GM19455 (cell line): ENCODE data around the gene SLC38A6.
A peak's percentile ranks its signal among the peaks of the same experiment; 100 is the strongest.

ENCODE experiments used
- ATAC-seq: cut with Tn5 transposase; IDR thresholded peaks from one replicate; pipeline ENCODE4 v1.9.1; 2021; ENCODE audit not compliant: unreplicated experiment

SLC38A6 gene

DNA sequence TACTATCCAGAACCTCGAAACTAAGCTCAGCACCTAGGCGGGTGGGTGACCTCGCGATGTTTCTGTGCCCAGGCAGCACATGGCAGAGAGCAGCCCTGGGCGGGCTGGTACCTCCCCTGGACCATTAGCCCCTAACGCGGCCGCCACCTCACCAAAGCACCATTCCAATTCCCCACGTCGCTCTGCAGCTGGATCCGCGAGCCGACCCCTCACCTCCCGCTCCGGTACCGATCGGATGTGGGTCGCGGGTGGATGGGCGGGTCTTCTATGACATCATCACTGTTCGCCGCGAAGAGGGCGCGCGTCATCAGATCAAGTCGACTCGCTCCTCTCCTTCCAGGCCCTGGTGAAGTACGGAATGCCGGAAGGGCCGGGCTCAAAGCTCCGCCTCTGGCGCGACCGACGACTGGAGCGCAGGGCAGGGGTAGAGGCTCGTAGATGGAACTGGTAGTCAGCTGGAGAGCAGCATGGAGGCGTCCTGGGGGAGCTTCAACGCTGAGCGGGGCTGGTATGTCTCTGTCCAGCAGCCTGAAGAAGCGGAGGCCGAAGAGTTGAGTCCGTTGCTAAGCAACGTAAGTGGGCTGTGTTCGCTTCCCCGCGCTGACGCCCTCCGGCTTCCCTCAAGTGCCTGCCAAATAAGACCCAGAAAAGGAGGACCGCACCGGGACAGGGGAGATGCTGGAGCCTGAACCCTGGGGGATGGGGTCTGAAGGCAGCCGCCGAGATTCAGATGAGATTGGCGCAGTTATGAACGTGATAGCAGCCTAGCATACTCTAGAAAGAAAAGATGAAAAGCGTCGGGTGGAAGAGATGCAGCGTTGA lies at the start of gene SLC38A6, which contains the start of gene TRMT5:
TSS of gene SLC38A6 (plus strand) at position 435 of the 822 bp plus-strand sequence. CDS start at position 468, 33 bp downstream.
TSS of gene TRMT5 (minus strand) at position 269 of the 822 bp plus-strand sequence. CDS start at position 163, 106 bp downstream.
- ATAC-seq = peak; percentile 86

DNA sequence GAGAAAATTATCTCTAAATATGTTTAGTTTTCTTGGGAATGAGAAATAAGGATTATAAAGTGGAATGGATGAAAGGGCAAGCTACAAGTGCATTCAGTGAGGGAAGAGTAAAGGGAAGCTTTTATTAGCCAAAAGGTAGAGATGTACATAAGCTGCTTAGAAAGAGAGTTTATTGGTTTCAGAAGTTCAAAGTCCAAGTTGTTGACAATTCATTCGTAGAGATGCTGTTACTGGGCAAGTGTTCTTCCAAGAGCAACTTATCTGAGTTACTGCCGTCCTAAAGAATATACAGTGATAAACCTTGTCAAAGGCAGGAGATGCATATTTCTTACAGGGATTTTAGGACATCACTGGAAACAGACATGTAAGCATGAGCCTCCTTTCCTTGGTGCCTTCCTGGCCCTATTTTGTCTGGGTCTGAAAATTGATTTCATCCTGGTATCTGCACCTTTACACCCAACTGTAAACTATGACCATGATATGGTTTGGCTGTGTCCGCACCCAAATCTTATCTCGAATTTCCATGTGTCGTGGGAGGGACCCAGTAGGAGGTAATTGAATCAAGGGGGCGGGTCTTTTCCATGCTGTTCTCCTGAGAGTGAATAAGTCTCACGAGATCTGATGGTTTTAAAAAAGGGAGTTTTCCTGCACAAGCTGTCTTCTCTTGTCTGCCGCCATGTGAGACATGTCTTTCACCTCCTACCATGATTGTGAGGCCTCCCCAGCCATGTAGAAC lies 47.0 kb upstream of the SLC38A6 start:
- no peak for ATAC-seq

DNA sequence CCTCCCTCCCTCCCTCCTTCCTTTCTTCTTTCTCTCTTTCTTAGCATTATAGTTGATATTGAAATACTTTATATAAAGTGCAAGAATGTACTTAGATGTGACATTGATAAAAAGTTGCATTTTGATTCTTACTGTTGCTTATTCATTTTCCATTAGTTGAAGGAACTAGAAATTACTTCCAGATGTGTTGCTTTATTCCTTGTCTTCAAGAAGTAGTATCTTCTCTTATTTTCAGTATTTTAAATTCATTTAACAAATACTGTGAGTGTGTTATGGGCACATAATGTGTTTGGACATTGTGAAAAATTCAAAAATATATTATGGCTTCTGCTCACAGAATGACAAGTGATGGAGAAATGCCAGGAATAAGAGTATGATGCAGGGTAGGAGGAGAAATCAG lies 45.7 kb upstream of the SLC38A6 start:
- ATAC-seq = no peak

- no peak for ATAC-seq
Observed at GRCh38 chr14:60943637-60944032, 37.4 kb upstream of the SLC38A6 start.

- no peak for ATAC-seq
Observed at GRCh38 chr14:60944204-60944603, 36.8 kb upstream of the SLC38A6 start.

GRCh38 chr14:60945984-60946383 lies 35.1 kb upstream of the SLC38A6 start:
- ATAC-seq = no peak

DNA sequence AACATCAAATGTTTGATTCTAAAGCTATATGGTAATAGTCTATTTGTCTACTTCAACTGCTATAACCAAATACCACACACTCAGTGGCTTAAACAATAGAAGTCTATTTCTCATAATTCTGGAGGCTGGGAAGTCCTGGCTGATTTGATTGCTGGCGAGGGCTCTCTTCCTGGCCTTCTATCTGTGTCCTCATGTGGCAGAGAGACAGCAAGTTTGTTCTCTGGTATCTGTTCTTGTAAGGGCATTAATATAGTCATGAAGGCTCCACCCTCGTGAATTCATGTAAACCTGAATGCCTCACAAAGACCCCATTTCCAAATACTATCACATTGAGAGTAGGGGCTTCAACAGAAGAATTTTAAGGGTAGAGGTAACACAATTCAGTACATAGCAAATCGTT lies 34.3 kb upstream of the SLC38A6 start:
- no peak for ATAC-seq

DNA sequence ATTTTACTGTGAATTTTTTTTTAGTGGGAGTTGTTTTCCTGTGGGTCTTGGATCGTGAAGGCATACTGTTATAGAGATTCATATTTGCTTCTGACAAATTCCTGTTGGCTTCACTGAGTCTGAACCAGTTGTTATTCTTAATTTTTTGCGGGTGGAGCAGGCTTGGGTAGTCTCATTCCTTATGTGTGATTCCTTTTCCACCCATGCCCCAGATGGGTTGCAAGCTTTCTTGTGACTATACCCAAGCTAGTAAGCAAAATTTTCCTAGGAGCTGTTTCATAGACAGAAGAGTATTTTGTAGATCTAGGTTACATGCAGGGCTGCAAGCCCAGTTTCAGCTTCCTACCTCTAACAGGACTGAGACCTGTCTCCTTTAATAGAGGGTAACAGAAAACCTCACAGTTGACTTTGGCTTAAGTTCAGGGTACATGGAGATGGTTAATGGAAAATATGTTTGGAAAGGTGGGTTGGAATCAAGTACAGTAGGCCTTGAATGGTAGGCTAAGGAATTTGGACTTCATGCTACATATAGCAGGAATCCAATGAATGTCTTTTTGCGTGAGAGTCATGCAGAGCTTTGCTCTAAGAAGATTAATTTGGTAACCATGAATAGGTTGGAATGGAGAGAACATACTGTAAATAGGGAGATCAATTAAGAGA lies 29.1 kb upstream of the SLC38A6 start:
- no peak for ATAC-seq

DNA sequence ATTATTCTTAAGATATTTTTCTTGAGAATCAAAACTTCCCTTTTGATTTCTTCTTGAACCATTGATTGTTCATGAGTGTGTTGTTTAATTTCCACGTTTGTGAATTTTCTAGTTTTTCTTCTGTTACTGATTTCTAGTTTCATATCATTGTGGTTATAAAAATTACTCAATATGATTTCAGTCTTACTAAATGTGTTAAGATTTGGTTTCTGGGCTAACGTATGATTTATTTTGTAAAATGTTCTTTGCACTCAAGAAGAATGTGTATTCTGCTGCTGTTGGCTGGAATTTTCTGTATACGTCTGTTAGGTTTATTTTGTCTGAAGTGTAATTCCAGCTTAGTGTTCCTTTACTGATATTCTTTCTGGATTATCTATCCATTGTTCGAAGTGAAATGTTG lies 24.8 kb upstream of the SLC38A6 start:
- ATAC-seq = no peak

GRCh38 chr14:60956632-60957031 lies 24.4 kb upstream of the SLC38A6 start:
- ATAC-seq = no peak

DNA sequence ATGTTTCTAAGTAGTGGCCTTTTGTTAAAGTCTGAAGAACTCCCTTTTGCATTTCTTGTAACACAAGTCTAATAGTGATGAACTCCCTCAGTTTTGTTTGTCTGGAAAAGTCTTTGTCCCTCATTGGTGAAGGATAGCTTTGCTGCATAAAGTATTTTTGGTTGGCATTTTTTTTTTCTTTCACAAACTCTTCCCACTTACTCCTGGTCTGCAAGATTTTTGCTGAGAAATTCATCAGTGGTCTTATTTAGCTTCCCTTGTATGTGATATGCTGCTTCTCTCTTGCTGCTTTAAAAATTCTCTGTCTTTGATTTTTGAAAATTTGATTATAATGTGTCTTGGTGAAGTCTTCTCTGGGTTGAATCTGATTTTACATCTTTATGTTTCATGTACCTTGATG lies 22.9 kb upstream of the SLC38A6 start:
- ATAC-seq = no peak

DNA sequence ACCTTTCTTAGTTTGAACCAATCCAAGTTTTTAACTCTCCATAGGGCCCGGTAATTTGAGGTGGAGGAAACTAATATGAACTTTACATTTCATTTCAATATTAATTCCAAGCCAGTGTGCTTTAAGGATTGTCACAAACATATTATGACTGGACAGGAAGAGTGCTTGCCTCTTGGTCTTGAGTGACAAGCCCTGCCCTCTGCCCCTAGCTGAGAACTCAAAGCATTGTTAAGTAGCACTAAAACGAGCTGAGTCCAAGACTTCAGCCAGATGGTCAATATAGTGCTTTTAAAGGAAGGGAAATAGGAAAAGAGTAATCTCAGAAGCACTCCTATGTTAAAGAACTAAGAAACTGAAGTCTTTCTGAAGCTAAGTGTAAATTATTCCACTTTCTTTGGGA lies 17.3 kb upstream of the SLC38A6 start:
- no peak for ATAC-seq

DNA sequence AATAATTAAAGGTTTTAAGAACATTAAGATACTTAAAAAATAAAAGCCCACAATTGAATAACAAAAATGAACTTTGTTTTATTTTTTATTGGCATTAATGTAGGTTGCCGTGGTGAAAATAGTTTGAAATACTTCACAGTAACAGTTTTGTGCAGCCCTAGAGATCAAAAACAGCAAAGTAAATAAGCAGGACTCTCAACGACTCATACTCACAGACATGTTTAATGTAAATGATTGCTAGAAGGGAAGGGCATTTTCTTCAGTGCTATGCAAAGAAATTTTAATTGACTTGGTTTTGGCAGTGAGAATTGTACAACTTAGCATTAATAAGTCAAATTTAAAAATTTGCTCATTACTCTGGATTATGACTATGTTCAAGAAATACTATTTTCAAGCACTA lies 16.1 kb upstream of the SLC38A6 start:
- ATAC-seq = no peak

DNA sequence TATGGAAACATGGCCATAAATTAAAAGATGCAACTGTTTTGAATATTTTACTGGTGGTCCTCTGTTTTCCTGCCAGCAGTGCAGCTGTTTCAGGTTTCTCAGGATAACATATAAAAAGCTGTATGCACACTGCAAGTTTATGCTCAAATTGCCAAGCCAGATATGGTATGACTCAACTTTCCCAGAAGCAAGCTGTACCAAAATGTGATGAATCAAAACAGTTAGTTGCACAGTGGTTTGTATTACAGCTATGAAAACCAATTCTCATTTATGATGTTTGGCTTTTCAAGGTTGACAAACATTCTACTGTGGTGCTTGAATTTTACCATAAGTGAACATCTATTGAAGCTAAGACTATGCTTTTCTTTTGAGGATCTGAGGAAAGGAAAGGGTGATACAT lies 15.6 kb upstream of the SLC38A6 start:
- no peak for ATAC-seq

GRCh38 chr14:60968099-60968498 lies 12.9 kb upstream of the SLC38A6 start:
- ATAC-seq = no peak

DNA sequence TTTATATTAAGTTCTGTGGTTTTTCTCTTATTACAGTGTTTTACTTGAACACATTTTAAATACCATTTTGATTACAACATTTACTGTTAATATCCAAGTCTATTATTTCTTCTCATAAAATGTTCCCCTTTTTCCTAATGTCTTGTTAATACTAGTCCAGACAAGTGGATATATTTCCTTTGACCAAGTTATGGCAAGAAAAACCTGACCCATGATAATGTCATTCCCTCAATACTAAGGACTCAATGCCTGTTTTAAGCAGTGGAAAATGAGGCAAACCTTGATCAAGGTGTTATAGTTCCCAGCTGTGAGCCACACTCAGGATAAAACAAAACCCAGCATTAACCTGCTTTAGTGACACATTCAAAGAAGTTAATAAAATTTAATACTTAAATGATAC lies 12.4 kb upstream of the SLC38A6 start:
- ATAC-seq = no peak

DNA sequence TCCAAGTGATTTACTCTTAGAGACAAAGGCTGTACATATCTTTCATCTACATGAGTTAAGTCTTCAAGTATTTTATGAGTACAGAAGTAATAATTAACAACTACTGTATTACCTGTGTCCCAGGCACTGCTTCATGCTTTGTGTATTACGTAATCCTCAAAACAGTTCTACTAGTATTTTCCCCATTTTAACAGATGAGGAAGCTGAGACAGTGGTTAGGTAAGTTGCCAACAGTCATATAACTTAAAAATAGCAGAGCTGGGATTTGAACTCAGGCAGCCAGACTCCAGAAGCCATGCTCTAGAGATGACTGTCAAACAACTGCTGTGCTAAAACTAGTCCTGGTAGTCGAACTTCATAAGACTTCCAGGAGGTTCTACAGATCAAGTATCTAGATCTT lies 10.9 kb upstream of the SLC38A6 start:
- no peak for ATAC-seq

- no peak for ATAC-seq
Observed at GRCh38 chr14:60971271-60971670, 9.8 kb upstream of the SLC38A6 start.

DNA sequence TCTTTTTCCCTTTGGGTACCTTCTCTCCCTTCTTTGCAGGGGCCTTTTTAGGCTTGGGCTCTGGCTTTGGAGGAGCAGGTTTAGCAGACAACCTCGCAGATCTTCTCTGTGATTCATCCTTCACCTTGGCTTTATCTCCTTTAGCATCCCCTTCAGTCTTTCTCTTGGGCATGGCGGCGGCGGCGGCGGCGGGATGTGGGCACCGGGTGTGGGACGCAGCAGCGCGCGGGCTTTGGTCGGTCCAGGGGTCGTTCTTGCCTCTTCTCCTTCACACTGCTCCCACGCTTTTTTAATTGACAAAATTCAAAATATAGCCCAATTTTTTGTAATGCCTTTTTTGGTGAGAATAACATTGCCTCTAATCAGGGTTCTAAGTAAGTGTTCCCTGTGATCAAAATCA lies 8.8 kb upstream of the SLC38A6 start:
- ATAC-seq = no peak

GRCh38 chr14:60973070-60973469 lies 8.0 kb upstream of the SLC38A6 start:
- ATAC-seq = no peak

- no peak for ATAC-seq
Observed at GRCh38 chr14:60974090-60974651, 6.9 kb upstream of the SLC38A6 start.
